Psoas muscle (tissue), 8 donors: ENCODE measurements around the gene P2RY14. TPM values are rescaled to one million over a fixed set of nuclear protein-coding genes. Genes with fewer than 3 reads are reported as not detected.

Experiments used
- ATAC-seq, 4 donors: fragments of 200-7000 bp; cut with Tn5 transposase; one replicate each; pipeline ENCODE4 v1.9.1; 2020; ENCODE audit warnings: moderate library complexity in 3 of 4, mild to moderate bottlenecking in 2 of 4
- DNase-seq, 2 donors: peaks; one replicate each; pipeline ENCODE4 v3.0.0-alpha.2; 2020
- H3K27ac ChIP-seq: fragments of 200-600 bp; one replicate; pipeline ENCODE4 v1.8.0; 2022
- H3K27me3 ChIP-seq, 3 donors: fragments of 200-600 bp in 1 of 3; one replicate each; pipeline versions ENCODE4 v1.6.1 to v1.8.0; 2013 to 2022; ENCODE audit warnings: low read length in 2 of 3, mild to moderate bottlenecking in 2 of 3, moderate library complexity in 1 of 3; ENCODE audit not compliant: insufficient read depth in 3 of 3
- H3K36me3 ChIP-seq, 2 donors: fragments of 200-600 bp in 1 of 2; one replicate each; pipeline versions ENCODE4 v1.6.1 to v1.8.0; 2013 to 2022; ENCODE audit warnings: low read depth in 1 of 2, mild to moderate bottlenecking in 1 of 2, moderate library complexity in 1 of 2; ENCODE audit not compliant: insufficient read depth in 1 of 2
- H3K4me1 ChIP-seq: fragments of 200-600 bp; one replicate; pipeline ENCODE4 v1.8.0; 2022
- H3K4me3 ChIP-seq: fragments of 200-600 bp; one replicate; pipeline ENCODE4 v1.8.0; 2022; ENCODE audit warnings: mild to moderate bottlenecking
- H3K9me3 ChIP-seq: fragments of 200-600 bp; one replicate; pipeline ENCODE4 v1.8.0; 2022
- CTCF ChIP-seq: fragments of 200-600 bp; IDR thresholded peaks from one replicate; pipeline ENCODE4 v1.8.0; 2022; ENCODE audit warnings: antibody characterized with exemption
- WGBS, 3 donors: extraction: QIAGEN DNeasy Blood & Tissue Kit; methylation state at CpG; one replicate each; pipeline versions ENCODE4 v1.1.6 to v1.1.7; 2013; 5-methylcytosine and 5-hydroxymethylcytosine counted together
- intact Hi-C, 2 donors: fragments of 100-400 bp; cut with DNase I; formaldehyde crosslinking; loops; one replicate each; pipeline versions ENCODE4 v1.11.0 to v1.14.2; 2022
- polyA plus RNA-seq, 3 donors: library from polyadenylated mRNA; stranded (reverse); fragments of 200-250 nt; gene quantifications; one replicate each; pipeline ENCODE4 v1.2.3, GENCODE V29; 2013
- total RNA-seq, 4 donors: library from RNA; stranded (reverse); fragmentation: NEBNext Ultra II Directional in 2 of 4; extraction: Animal tissue kit (Norgen Biotek cat#: 25700) in 2 of 4; gene quantifications; one replicate each; pipeline versions ENCODE4 v1.2.1 to v1.2.4, GENCODE V29; 2021 to 2023
- donor health status: healthy with polysubstance abuse.
- donor health status: DM: no; HTN: no; CAD: no; lungs with moderate emphysema.
- donor health status: Bipolar disorder and iron deficiency.
- donor health status: healthy.
- donor health status: DM: yes; HTN: yes; CAD: no.
- donor health status: DM: no; HTN: no; CAD: no.
- donor health status: DM: no; HTN: no; CAD: no.
- donor health status: DM: yes; HTN: yes; CAD: no.

P2RY14 gene
- total and polyA plus RNA-seq, 7 donors, result 0.55 to 1.9 (median 1.2) TPM

GRCh38 chr3:151309566-151309965 is 31.2 kb upstream of the P2RY14 start:
- H3K9me3 ChIP-seq, result no peaks in the 10 kb centered on the region
- 94 to 98% (median 98%) methylated on average over 2 of the region's 2 CpGs for WGBS, 3 donors
- no peaks in the 10 kb centered on the region for H3K27me3 ChIP-seq
- intact Hi-C loops, result no loop called here
- no peak overlapping the region for H3K27ac ChIP-seq
- H3K4me3 ChIP-seq, result no peak overlapping the region
- TF ChIP-seq CTCF, result no peak
- no peaks in the 10 kb centered on the region for H3K36me3 ChIP-seq
- no peaks in the 10 kb centered on the region for H3K4me1 ChIP-seq
- DNase-seq (no peak), ATAC-seq (no peak)

GRCh38 chr3:151307583-151308488 is 29.5 kb upstream of the P2RY14 start:
- Histone ChIP-seq H3K9me3 (no peaks in the 10 kb centered on the region), H3K36me3 (no peaks in the 10 kb centered on the region), H3K4me3 (no peak overlapping the region), H3K27ac (no peak overlapping the region), H3K27me3 (peaks cover 0 to 7% (median 0%) of the 10 kb centered on the region in 3 donors), H3K4me1 (no peaks in the 10 kb centered on the region)
- WGBS, 3 donors, result 81 to 85% (median 84%) methylated on average over 1 of the region's 1 CpG
- TF ChIP-seq CTCF, result no peak
- no peak for ATAC-seq
- intact Hi-C loops, result no loop called here
- DNase-seq, result no peak

GRCh38 chr3:151307131-151307530 is 28.8 kb upstream of the P2RY14 start:
- H3K4me1 ChIP-seq, result no peaks in the 10 kb centered on the region
- ATAC-seq, result no peak
- intact Hi-C loops, result no loop called here
- DNase-seq, result no peak
- H3K27me3 ChIP-seq, result peaks cover 0 to 7% (median 0%) of the 10 kb centered on the region in 3 donors
- no peak for TF ChIP-seq CTCF
- H3K36me3 ChIP-seq, result no peaks in the 10 kb centered on the region
- no peaks in the 10 kb centered on the region for H3K9me3 ChIP-seq
- H3K4me3 ChIP-seq, result no peak overlapping the region
- H3K27ac ChIP-seq, result no peak overlapping the region

GRCh38 chr3:151306168-151306810 is 27.9 kb upstream of the P2RY14 start:
- no peak for TF ChIP-seq CTCF
- no peak overlapping the region for H3K27ac ChIP-seq
- H3K9me3 ChIP-seq, result no peaks in the 10 kb centered on the region
- peaks cover 0 to 7% (median 0%) of the 10 kb centered on the region in 3 donors for H3K27me3 ChIP-seq
- WGBS, 3 donors, result 77 to 84% (median 83%) methylated on average over 6 of the region's 6 CpGs
- intact Hi-C loops, result no loop called here
- H3K4me3 ChIP-seq, result no peak overlapping the region
- no peak for ATAC-seq
- no peak for DNase-seq
- H3K36me3 ChIP-seq, result no peaks in the 10 kb centered on the region
- no peaks in the 10 kb centered on the region for H3K4me1 ChIP-seq
